Ishikawa (cell line): ENCODE data around the gene LMO2.

Experiments
- CEBPB ChIP-seq: IDR thresholded peaks from 2 replicates; pipeline ENCODE4 v1.6.1; 2012
- CREB1 ChIP-seq: IDR thresholded peaks from 2 replicates; pipeline ENCODE4 v1.6.1; 2012; ENCODE audit warnings: low read depth
- EGR1 ChIP-seq: IDR thresholded peaks from 2 replicates; pipeline ENCODE4 v1.6.1; 2012
- EP300 ChIP-seq: IDR thresholded peaks from 2 replicates; pipeline ENCODE4 v1.6.1; 2012; ENCODE audit warnings: borderline replicate concordance
- FOXM1 ChIP-seq: IDR thresholded peaks from 2 replicates; pipeline ENCODE4 v1.6.1; 2012; ENCODE audit warnings: low read depth, borderline replicate concordance
- NFIC ChIP-seq: IDR thresholded peaks from 2 replicates; pipeline ENCODE4 v1.6.1; 2012
- RAD21 ChIP-seq: IDR thresholded peaks from 2 replicates; pipeline ENCODE4 v1.6.1; 2012; ENCODE audit warnings: low read depth
- TAF1 ChIP-seq: IDR thresholded peaks from 2 replicates; pipeline ENCODE4 v1.6.1; 2012; ENCODE audit warnings: low read depth, mild to moderate bottlenecking
- TCF12 ChIP-seq: IDR thresholded peaks from 2 replicates; pipeline ENCODE4 v1.6.1; 2012; ENCODE audit warnings: low read depth
- TEAD4 ChIP-seq: IDR thresholded peaks from 2 replicates; pipeline ENCODE4 v1.6.1; 2012
- YY1 ChIP-seq: IDR thresholded peaks from 2 replicates; pipeline ENCODE4 v1.6.1; 2012; ENCODE audit warnings: low read depth
- ZBTB7A ChIP-seq: IDR thresholded peaks from 2 replicates; pipeline ENCODE4 v1.6.1; 2012; ENCODE audit warnings: low read depth
- TF ChIP-seq, protein P1 (sequence below): IDR thresholded peaks from 2 replicates; pipeline ENCODE4 v1.6.1; 2012
- TF ChIP-seq, protein P2 (sequence below): IDR thresholded peaks from 2 replicates; pipeline ENCODE4 v1.6.1; 2012
- TF ChIP-seq, protein P3 (sequence below): IDR thresholded peaks from 2 replicates; pipeline ENCODE4 v1.6.1; 2012; ENCODE audit warnings: low read depth, mild to moderate bottlenecking

LMO2 gene

DNA sequence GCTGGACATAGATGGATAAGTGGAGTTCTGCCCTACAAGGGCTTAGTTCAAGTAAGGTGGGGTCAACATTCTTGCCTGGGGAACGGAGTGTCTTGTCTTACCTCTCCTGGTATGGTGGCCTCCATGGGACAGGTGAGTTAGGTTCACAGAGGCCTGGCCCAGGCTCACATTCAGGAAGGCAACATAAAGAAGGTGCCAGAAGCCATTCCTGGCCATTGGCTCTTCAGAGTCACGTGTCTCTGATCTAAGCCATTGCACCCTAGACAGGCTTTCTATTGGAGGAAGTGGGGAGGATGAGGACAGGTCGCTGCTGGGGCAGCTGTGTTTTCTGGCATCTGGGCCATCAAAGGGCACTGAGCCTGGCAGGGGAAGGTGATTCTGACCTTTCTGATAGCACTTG, 14.8 kb downstream of the LMO2 start:
- TF ChIP-seq FOXM1 (no peak), ZBTB7A (no peak), CEBPB (no peak), YY1 (no peak), TAF1 (no peak), TCF12 (no peak)
- TF ChIP-seq, protein P1, sequence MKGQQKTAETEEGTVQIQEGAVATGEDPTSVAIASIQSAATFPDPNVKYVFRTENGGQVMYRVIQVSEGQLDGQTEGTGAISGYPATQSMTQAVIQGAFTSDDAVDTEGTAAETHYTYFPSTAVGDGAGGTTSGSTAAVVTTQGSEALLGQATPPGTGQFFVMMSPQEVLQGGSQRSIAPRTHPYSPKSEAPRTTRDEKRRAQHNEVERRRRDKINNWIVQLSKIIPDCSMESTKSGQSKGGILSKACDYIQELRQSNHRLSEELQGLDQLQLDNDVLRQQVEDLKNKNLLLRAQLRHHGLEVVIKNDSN = peak; percentile 57

DNA sequence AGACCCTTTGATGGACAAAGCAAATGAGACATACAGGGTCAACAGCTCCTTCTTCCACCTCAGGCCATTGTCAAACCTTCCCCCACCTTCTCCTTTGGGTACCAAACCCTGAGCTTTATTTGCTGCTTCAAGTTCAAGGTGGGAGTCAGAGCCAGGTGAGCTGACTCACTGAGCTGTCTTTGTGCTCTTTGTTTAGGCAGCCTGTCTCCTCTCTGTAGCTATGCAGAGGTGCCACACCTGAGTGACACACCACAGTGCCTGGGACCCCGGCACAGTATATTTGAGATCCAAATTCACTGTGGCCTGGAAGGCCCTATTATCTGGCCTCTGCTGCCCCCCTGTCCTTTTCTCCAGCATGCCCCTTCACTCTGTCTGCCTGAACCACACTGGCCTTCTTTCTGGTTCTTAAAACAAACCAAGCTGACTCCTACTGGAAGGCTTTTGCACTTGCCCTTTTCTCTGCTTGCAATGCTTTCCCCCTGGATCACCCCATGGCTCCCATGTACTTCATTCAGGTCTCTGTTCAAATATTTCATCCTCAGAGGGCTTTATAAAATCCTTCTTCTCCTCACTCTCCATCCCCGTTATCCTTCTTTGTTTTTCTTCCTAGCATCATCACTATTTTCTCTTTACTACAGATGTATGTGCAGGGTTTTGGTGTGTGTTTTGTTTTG, 16.1 kb downstream of the LMO2 start:
- TF ChIP-seq, protein P1 = no peak
- TF ChIP-seq RAD21 = no peak

DNA sequence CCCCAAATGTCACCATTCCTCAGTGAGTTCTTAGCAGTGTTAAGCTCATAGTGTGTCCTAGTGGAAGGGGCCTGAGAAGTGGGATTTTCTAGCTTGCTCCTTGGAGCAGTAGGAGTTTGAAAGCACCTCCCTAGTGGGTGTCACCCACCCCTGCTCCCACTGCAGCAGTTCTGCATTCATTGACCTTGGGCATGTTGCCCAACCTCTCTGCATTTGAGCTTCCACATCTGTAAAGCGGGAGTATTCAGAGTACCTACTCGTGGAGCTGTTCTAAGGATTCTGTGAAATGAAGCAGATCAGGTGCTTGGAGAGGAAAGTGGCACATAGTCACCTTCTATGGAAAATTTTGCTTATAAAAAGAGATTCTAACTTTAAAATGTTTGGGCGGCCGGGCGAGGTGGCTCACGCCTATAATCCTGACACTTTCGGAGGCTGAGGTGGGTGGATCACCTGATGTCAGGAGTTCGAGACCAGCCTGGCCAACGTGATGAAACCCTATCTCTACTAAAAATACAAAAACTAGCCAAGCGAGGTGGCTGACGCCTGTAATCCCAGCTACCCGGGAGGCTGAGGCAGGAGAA, 16.9 kb downstream of the LMO2 start:
- TF ChIP-seq, protein P2, sequence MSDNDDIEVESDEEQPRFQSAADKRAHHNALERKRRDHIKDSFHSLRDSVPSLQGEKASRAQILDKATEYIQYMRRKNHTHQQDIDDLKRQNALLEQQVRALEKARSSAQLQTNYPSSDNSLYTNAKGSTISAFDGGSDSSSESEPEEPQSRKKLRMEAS = no peak
- TF ChIP-seq FOXM1 = no peak
- TF ChIP-seq EGR1 = no peak
- TF ChIP-seq, protein P3, sequence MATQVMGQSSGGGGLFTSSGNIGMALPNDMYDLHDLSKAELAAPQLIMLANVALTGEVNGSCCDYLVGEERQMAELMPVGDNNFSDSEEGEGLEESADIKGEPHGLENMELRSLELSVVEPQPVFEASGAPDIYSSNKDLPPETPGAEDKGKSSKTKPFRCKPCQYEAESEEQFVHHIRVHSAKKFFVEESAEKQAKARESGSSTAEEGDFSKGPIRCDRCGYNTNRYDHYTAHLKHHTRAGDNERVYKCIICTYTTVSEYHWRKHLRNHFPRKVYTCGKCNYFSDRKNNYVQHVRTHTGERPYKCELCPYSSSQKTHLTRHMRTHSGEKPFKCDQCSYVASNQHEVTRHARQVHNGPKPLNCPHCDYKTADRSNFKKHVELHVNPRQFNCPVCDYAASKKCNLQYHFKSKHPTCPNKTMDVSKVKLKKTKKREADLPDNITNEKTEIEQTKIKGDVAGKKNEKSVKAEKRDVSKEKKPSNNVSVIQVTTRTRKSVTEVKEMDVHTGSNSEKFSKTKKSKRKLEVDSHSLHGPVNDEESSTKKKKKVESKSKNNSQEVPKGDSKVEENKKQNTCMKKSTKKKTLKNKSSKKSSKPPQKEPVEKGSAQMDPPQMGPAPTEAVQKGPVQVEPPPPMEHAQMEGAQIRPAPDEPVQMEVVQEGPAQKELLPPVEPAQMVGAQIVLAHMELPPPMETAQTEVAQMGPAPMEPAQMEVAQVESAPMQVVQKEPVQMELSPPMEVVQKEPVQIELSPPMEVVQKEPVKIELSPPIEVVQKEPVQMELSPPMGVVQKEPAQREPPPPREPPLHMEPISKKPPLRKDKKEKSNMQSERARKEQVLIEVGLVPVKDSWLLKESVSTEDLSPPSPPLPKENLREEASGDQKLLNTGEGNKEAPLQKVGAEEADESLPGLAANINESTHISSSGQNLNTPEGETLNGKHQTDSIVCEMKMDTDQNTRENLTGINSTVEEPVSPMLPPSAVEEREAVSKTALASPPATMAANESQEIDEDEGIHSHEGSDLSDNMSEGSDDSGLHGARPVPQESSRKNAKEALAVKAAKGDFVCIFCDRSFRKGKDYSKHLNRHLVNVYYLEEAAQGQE = no peak
- TF ChIP-seq, protein P1 = no peak
- TF ChIP-seq ZBTB7A = no peak
- TF ChIP-seq CREB1 = no peak
- TF ChIP-seq NFIC = no peak
- TF ChIP-seq TAF1 = no peak
- TF ChIP-seq EP300 = no peak
- TF ChIP-seq CEBPB = no peak

DNA sequence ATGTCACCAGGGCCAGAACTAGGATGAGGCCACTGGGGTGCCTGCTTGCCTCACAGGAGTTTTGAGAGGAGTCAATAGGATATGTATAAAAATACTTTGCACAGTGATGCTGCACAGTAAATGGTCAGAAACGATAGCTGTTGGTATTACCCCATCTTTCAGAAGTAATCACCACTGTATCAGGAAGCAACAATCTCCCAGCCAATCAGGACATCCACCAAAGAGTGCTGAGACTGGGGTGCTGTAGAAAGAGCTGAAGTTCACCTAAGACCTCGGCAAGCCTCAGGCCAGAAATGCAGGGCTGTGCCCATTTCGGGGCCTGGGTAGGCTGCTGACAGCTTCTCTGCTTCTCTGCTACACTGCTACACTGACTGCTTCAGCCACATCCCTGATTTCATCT, 17.4 kb downstream of the LMO2 start:
- no peak for TF ChIP-seq EGR1
- no peak for TF ChIP-seq TEAD4
- TF ChIP-seq, protein P3 = no peak
- no peak for TF ChIP-seq RAD21
- no peak for TF ChIP-seq CREB1

DNA sequence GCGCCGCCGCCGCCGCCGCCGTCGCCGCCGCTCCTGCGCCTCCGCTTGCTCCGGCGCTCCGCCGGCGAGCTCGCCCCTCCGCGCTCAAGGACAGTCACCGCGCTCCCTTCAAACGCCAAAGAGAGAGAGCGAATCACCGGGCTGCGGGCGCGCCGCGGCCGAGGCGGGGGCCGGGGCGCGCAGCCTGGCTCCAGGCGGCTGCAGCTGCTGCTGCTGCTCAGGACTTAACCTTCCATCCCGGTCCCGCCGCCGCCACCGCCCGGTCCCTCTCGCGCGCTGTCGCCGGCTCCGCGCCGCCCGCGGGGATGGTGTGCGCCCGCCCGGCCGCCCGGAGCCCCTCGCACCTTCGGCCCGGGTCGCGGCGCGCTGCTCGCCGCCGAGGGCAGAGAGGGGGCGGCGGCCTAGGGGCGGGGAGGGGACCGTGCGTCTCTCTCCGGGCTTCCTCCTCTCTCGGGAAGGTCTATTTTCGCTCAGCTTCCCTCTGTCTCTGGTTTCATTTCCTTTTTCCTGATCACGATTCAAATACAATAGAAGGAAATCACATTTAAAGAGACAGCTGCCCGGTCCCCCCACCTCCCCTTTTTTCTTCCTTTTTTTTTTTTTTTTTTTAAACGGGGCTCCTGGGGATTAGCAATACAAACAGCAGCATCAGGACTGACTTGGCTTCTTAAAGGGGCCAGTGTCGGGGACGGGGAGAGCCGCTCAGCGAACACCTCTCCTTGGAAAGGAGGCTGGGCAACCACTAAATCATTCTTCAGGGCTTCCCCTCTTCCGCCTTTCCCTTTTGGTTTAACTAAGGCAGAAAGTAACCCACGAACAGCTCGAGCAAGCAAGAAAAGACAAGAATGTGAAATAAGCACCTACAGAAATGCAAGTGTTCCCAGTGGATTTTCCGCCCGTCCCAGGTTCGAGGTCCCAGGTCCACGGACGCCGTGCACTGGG, 22.1 kb downstream of the LMO2 start:
- 0 out of 2 replicates have a peak, but pooled peaks have one; percentile 36 for TF ChIP-seq ZBTB7A
- TF ChIP-seq TEAD4 = no peak

DNA sequence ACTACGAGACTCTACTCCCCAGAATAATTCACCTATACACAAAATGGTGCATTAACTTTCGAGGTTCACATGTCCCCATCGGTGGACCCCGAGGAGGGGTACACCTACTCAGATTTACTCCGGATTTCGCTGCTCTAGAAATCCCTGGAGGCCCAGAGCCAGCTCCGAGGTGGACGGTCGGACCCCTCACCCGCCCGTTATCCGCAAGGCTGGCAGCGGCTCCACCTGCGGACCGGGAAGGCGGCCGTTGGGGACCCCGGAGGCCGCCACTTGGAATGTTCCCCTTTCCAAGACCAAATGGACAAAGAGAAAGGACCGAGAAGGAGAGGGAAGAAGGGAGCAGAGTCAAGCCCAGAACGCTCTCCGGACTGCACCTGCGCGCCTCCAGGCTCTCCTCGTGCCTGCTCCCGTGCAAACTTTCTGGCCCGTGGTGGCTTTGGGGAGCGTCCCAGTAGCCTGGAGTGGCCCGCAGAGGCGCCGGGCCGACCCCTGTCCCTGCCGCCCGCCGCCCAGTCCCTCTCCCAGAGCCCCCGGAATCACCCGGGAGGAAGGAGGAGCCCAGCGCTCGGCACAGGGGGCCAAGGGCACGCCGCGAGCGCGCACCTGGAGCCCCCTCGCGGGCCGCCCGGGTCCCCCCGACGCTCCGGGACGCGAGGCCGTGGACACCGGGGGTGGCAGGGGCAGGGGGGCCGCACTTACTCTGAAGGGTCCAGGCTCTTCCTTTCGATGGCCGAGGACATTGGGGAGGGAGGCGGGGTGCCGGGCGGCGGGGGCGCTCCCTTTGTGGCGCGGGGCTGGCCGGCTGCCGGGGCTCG, 23.0 kb downstream of the LMO2 start:
- TF ChIP-seq, protein P1 = no peak
- no peak for TF ChIP-seq TEAD4
- no peak for TF ChIP-seq TAF1
- TF ChIP-seq, protein P2 = no peak
- TF ChIP-seq, protein P3 = no peak
